Neural progenitor cell (in vitro differentiated cells): ENCODE measurements around the gene MBLAC2. TPM values are rescaled to one million over a fixed set of nuclear protein-coding genes. Genes with fewer than 3 reads are reported as not detected.
A peak's percentile ranks its signal among the peaks of the same experiment; 100 is the strongest.

Experiments used
- DNase-seq: peaks from one replicate; pipeline ENCODE4 v3.0.0-alpha.2; 2016; ENCODE audit warnings: low spot score
- H2AFZ ChIP-seq: fragments of 200-600 bp; sonication (generic); replicated peaks from 2 replicates; pipeline ENCODE4 v1.6.1; 2016; ENCODE audit warnings: antibody characterized with exemption
- H3F3A ChIP-seq: fragments of 200-600 bp; sonication (generic); 2 replicates; pipeline ENCODE4 v1.6.1; 2016; ENCODE audit warnings: antibody characterized with exemption, low read depth
- H3K27ac ChIP-seq: fragments of 200-600 bp; sonication (generic); 2 replicates; pipeline ENCODE4 v1.5.1; 2016; ENCODE audit warnings: mild to moderate bottlenecking
- H3K27me3 ChIP-seq: fragments of 200-600 bp; sonication (generic); 2 replicates; pipeline ENCODE4 v1.6.1; 2016; ENCODE audit warnings: mild to moderate bottlenecking, moderate library complexity
- H3K36me3 ChIP-seq: fragments of 200-600 bp; sonication (generic); 2 replicates; pipeline ENCODE4 v1.5.1; 2016
- H3K4me1 ChIP-seq: fragments of 200-600 bp; sonication (generic); 2 replicates; pipeline ENCODE4 v1.6.1; 2016; ENCODE audit warnings: mixed run types
- H3K4me2 ChIP-seq: fragments of 200-600 bp; sonication (generic); 2 replicates; pipeline ENCODE4 v1.6.1; 2016
- H3K4me3 ChIP-seq: fragments of 200-600 bp; sonication (generic); 2 replicates; pipeline ENCODE4 v1.5.1; 2016
- H3K79me2 ChIP-seq: fragments of 200-600 bp; sonication (generic); 2 replicates; pipeline ENCODE4 v1.6.1; 2016; ENCODE audit warnings: low read depth
- H3K9ac ChIP-seq: fragments of 200-600 bp; sonication (generic); 2 replicates; pipeline ENCODE4 v1.6.1; 2016
- H3K9me3 ChIP-seq: fragments of 200-600 bp; sonication (generic); 2 replicates; pipeline ENCODE4 v1.5.1; 2016; ENCODE audit warnings: low read depth
- H4K20me1 ChIP-seq: fragments of 200-600 bp; sonication (generic); 2 replicates; pipeline ENCODE4 v1.6.1; 2016; ENCODE audit warnings: low read depth
- H3K27ac Mint-ChIP-seq: 3 replicates; pipeline ENCODE4 v1.8.0; 2021; ENCODE audit warnings: mixed read lengths
- H3K27me3 Mint-ChIP-seq: 2 replicates; pipeline ENCODE4 v1.8.0; 2022; ENCODE audit warnings: low read depth, mild to moderate bottlenecking, inconsistent platforms, moderate library complexity, mixed read lengths; ENCODE audit not compliant: insufficient read depth
- H3K36me3 Mint-ChIP-seq: 3 replicates; pipeline ENCODE4 v1.8.0; 2021; ENCODE audit warnings: mixed read lengths
- H3K4me1 Mint-ChIP-seq: 3 replicates; pipeline ENCODE4 v1.8.0; 2021; ENCODE audit warnings: mixed read lengths
- H3K4me3 Mint-ChIP-seq: 3 replicates; pipeline ENCODE4 v1.8.0; 2021; ENCODE audit warnings: mild to moderate bottlenecking, moderate library complexity, mixed read lengths
- H3K9me3 Mint-ChIP-seq: 3 replicates; pipeline ENCODE4 v1.8.0; 2020; ENCODE audit warnings: mixed read lengths
- EZH2 ChIP-seq: fragments of 200-600 bp; sonication (generic); IDR thresholded peaks from 2 replicates; pipeline ENCODE4 v1.6.1; 2017; ENCODE audit warnings: antibody characterized with exemption, mild to moderate bottlenecking, moderate library complexity
- EZH2phosphoT487 ChIP-seq: fragments of 200-600 bp; sonication (generic); IDR thresholded peaks from 2 replicates; pipeline ENCODE4 v1.6.1; 2017; ENCODE audit warnings: antibody characterized with exemption
- total RNA-seq: library from RNA; depleted of rRNA; stranded (reverse); fragments of >200 nt; gene quantifications from 2 replicates; pipeline ENCODE4 v1.2.3, GENCODE V29; 2015; ENCODE audit warnings: low replicate concordance
- TF ChIP-seq, protein P1 (sequence below): fragments of 200-600 bp; sonication (generic); IDR thresholded peaks from 2 replicates; pipeline ENCODE4 v1.5.1; 2017; ENCODE audit warnings: antibody characterized with exemption, mild to moderate bottlenecking

MBLAC2 gene
- total RNA-seq, 1 donor from 2014 or later, result 5.7 TPM

DNA sequence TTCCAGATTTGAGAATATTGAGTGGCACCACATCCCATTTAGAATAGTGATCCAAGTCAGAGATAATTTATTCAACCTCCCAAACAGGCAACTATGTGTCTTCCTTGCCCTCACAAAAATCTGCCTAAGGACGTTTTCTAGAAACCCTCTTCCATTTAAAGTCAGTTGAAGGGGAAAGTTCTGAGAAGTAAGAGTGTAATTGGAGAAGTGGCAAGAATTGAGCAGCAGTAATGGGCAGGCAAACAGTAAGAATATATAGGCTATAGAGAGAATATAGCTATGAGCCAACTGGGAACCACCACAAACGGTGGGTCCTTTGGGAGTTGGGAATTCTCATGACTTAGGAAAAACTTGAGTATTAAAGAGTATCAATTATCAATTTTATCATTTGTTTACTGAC, 33.9 kb downstream of the MBLAC2 start:
- H3K4me3 Mint-ChIP-seq, result no peak overlapping the region
- H3K27ac ChIP-seq, result no peak overlapping the region
- no peaks in the 10 kb centered on the region for H3K36me3 Mint-ChIP-seq
- H2AFZ ChIP-seq, result peak overlapping the region; percentile 75
- peaks cover 4% of the 10 kb centered on the region for H3F3A ChIP-seq
- no peaks in the 10 kb centered on the region for H3K27me3 ChIP-seq
- peaks cover 7% of the 10 kb centered on the region for H3K4me1 Mint-ChIP-seq
- H3K27ac Mint-ChIP-seq, result no peak overlapping the region
- peaks cover 5% of the 10 kb centered on the region for H3K27me3 Mint-ChIP-seq
- no peak overlapping the region for H3K9ac ChIP-seq
- no peaks in the 10 kb centered on the region for H4K20me1 ChIP-seq
- TF ChIP-seq EZH2phosphoT487 (no peak), EZH2 (no peak)
- TF ChIP-seq, protein P1, sequence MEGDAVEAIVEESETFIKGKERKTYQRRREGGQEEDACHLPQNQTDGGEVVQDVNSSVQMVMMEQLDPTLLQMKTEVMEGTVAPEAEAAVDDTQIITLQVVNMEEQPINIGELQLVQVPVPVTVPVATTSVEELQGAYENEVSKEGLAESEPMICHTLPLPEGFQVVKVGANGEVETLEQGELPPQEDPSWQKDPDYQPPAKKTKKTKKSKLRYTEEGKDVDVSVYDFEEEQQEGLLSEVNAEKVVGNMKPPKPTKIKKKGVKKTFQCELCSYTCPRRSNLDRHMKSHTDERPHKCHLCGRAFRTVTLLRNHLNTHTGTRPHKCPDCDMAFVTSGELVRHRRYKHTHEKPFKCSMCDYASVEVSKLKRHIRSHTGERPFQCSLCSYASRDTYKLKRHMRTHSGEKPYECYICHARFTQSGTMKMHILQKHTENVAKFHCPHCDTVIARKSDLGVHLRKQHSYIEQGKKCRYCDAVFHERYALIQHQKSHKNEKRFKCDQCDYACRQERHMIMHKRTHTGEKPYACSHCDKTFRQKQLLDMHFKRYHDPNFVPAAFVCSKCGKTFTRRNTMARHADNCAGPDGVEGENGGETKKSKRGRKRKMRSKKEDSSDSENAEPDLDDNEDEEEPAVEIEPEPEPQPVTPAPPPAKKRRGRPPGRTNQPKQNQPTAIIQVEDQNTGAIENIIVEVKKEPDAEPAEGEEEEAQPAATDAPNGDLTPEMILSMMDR, result no peak
- DNase-seq, result no peak
- H3K4me3 ChIP-seq, result no peak overlapping the region
- peaks cover under 1% of the 10 kb centered on the region for H3K9me3 Mint-ChIP-seq
- H3K36me3 ChIP-seq, result no peaks in the 10 kb centered on the region
- H3K79me2 ChIP-seq, result no peaks in the 10 kb centered on the region
- no peak overlapping the region for H3K4me2 ChIP-seq
- H3K4me1 ChIP-seq, result peaks cover 4% of the 10 kb centered on the region
- no peaks in the 10 kb centered on the region for H3K9me3 ChIP-seq

DNA sequence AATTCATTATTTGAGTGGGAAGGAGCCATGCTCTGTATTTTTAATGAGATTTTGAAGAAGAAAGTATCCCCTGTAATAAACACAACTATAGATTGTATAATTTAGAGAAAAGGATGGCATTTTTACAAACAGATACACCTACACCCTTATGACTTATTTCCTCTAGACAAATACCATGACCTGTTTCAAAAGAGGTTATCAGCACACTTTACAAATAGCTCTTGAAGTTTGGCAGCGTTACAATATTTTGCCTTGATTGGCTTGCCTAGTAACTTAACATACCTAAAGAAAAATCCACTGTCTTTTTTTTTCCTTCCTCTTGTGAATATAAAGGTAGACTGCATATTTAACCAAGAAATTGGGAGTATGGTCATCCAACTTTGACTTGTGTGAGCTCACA, 36.5 kb downstream of the MBLAC2 start:
- H3K9me3 Mint-ChIP-seq, result no peaks in the 10 kb centered on the region
- no peaks in the 10 kb centered on the region for H3K9me3 ChIP-seq
- H3K4me3 Mint-ChIP-seq, result no peak overlapping the region
- no peaks in the 10 kb centered on the region for H4K20me1 ChIP-seq
- no peak overlapping the region for H3K4me3 ChIP-seq
- no peak overlapping the region for H3K4me2 ChIP-seq
- H3K79me2 ChIP-seq, result no peaks in the 10 kb centered on the region
- TF ChIP-seq, protein P1, result no peak
- TF ChIP-seq EZH2 (no peak), EZH2phosphoT487 (no peak)
- H3K27ac Mint-ChIP-seq, result no peak overlapping the region
- H2AFZ ChIP-seq, result no peak overlapping the region
- no peaks in the 10 kb centered on the region for H3K36me3 Mint-ChIP-seq
- H3K4me1 ChIP-seq, result peaks cover 4% of the 10 kb centered on the region
- peaks cover 4% of the 10 kb centered on the region for H3F3A ChIP-seq
- DNase-seq, result no peak
- no peak overlapping the region for H3K27ac ChIP-seq
- H3K4me1 Mint-ChIP-seq, result peaks cover 7% of the 10 kb centered on the region
- no peaks in the 10 kb centered on the region for H3K36me3 ChIP-seq
- no peaks in the 10 kb centered on the region for H3K27me3 ChIP-seq
- H3K27me3 Mint-ChIP-seq, result peaks cover 3% of the 10 kb centered on the region
- H3K9ac ChIP-seq, result no peak overlapping the region

DNA sequence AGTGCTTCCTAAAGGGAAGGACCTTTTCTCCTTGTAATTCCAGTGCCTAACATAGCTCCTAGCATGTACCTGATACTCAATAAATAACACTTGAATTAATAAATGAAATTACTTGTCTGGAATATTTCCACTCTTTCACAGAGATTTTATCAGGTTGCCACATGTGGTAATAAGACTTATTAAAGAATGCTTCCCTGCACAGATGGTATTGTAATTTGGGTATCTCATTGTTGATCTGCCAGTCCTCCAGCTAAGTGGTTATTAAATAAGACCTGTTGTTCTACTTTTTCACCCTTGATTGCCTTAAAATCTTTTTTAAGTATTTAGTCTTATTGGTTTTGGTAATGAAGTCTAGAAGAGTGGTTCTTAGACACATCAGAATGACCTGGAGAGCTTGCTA, 36.9 kb downstream of the MBLAC2 start:
- no peak overlapping the region for H3K27ac Mint-ChIP-seq
- Histone ChIP-seq H2AFZ (no peak overlapping the region), H3K27ac (no peak overlapping the region), H3K4me3 (no peak overlapping the region), H3K4me2 (no peak overlapping the region), H3K79me2 (no peaks in the 10 kb centered on the region), H4K20me1 (no peaks in the 10 kb centered on the region), H3K9me3 (no peaks in the 10 kb centered on the region), H3K36me3 (no peaks in the 10 kb centered on the region), H3F3A (peaks cover 6% of the 10 kb centered on the region), H3K4me1 (peaks cover 4% of the 10 kb centered on the region), H3K9ac (no peak overlapping the region), H3K27me3 (no peaks in the 10 kb centered on the region)
- peaks cover 3% of the 10 kb centered on the region for H3K27me3 Mint-ChIP-seq
- no peak overlapping the region for H3K4me3 Mint-ChIP-seq
- no peak for TF ChIP-seq EZH2phosphoT487
- TF ChIP-seq, protein P1, result no peak
- no peak for TF ChIP-seq EZH2
- no peak for DNase-seq
- H3K9me3 Mint-ChIP-seq, result no peaks in the 10 kb centered on the region
- H3K4me1 Mint-ChIP-seq, result peaks cover 7% of the 10 kb centered on the region
- H3K36me3 Mint-ChIP-seq, result no peaks in the 10 kb centered on the region
